GM12872 (cell line): Measurements from ENCODE around the gene MBOAT2.

Experiments
- CTCF ChIP-seq: IDR thresholded peaks from 3 replicates; pipeline ENCODE4 v1.5.1; 2011; ENCODE audit warnings: low read depth, mild to moderate bottlenecking, low read length, moderate library complexity; ENCODE audit not compliant: insufficient read depth

MBOAT2 gene

GRCh38 chr2:8822218-8822617 is 181.3 kb downstream of the MBOAT2 start:
- no peak for TF ChIP-seq CTCF

DNA sequence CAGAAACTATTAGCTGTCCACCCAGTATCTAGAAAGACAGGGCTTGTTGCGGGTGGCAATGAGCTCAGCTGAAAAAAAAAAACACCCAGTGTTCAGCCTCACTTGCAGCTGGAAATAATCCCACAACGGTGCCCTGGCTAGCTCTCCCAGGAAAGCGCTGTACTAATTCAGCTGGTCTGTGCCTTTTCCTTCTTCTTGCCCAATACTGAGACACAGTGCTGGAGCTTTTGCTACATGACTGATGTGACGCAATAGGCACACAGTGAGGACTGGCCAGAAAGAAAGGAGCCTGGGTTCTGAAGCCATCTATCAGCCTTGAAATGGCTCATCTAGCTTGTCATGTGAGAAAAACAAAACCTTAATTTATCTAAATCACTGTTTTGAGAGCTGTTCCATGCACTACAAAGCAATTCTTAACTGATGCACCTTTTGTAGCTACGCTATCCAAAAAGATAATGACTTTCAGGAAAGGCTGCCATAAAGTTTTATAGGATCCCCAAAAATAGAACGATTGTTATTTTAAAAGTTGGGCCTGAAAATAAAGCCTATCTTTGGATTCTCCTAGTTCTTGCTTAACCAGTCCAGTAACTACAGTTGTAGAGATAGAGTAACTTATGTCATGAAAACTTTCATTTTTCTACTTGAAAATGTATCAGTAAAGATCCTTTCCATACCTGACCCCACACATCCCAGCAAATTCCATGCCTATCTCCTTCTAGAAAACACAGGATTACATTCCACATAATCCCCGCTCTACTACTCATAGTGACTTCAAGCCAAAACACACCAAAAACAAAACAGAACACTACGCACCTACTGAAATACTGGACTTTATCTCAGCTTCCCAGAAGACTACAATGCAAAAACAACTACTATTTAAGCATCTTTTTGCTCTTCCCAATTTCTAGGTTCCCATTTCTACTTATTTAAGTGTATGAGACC is 181.9 kb downstream of the MBOAT2 start:
- TF ChIP-seq CTCF, result no peak

DNA sequence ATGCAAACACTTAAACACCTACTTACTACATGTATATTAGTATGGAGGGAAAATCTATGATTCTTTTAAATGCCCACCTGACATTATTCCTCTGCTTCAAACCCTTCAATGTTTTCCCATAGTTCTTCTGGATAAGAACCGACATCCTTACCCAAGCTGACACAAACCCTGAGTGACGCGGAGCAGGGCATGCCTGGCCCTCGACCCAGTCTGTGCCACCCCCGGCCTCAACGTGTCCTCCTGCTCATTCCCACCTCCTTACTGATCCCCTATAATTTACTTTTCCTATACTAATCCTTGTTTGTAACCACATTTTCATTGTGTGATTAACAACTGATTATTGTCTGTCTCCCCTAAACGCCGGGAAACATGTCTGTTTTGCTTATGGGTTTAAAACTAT is 183.5 kb downstream of the MBOAT2 start:
- no peak for TF ChIP-seq CTCF

- no peak for TF ChIP-seq CTCF
These were observed 184.3 kb downstream of the MBOAT2 start for GRCh38 chr2:8819194-8819593.

GRCh38 chr2:8817221-8817620 is 186.3 kb downstream of the MBOAT2 start:
- TF ChIP-seq CTCF, result no peak

- TF ChIP-seq CTCF, result no peak
These were observed 196.4 kb downstream of the MBOAT2 start for GRCh38 chr2:8806885-8807704.
